ENCODE data around the gene DYNLT1. TPM values are rescaled to one million over a fixed set of nuclear protein-coding genes. Genes with fewer than 3 reads are reported as not detected.

Gene DYNLT1
- total RNA-seq, 1 experiment from 2014 or later = 105 TPM

DNA sequence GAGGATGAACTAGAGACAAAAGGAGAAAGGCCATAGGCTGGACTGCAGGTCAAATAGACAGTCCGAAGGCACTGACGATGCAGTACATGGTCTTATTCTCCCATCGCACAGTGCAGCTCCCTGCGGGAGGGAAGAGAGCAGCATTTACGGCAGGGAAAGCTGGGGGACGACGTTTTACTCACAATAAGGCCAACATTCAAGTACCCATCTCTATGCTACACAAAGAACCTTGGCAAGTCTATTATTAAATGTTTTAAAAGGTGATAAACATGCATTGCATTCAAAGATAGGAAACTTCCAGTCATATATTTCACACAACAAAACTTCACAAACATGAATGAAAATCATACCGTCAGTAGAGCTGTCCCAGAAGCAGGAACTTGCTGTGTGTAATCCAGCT, 7.8 kb downstream of the DYNLT1 start:
- Histone ChIP-seq H2AFZ (ENCODE audit: low read length) (no peak overlapping the region), H3K23ac (ENCODE audit: insufficient read length, low read depth, low read length) (no peak overlapping the region), H3K27me3 (ENCODE audit: insufficient read depth, low read length) (no peaks in the 10 kb centered on the region), H3K9ac (ENCODE audit: extremely low read depth, insufficient read length, low read length) (no peak overlapping the region), H2BK12ac (ENCODE audit: insufficient read length, low read depth, low read length) (no peak overlapping the region), H3K4me1 (ENCODE audit: insufficient read depth, low read length) (no peaks in the 10 kb centered on the region), H4K5ac (ENCODE audit: insufficient read length, low read depth, low read length) (no peak overlapping the region), H3K14ac (ENCODE audit: insufficient read depth, low read length) (no peak overlapping the region), H3K79me2 (ENCODE audit: insufficient read depth, low read length) (no peaks in the 10 kb centered on the region), H3K4ac (ENCODE audit: low read depth, low read length) (no peak overlapping the region), H4K8ac (replicated peaks; ENCODE audit: insufficient read length, low read depth, low read length) (no peak overlapping the region), H3K23me2 (ENCODE audit: insufficient read length, low read depth, low read length, poor library complexity, severe bottlenecking) (no peaks in the 10 kb centered on the region), H2BK5ac (ENCODE audit: insufficient read length, low read length) (no peak overlapping the region), H3K79me1 (ENCODE audit: insufficient read depth, low read depth, low read length, poor library complexity, severe bottlenecking) (no peaks in the 10 kb centered on the region), H3K4me2 (ENCODE audit: insufficient read depth, insufficient read length, low read length) (no peak overlapping the region), H2AK5ac (ENCODE audit: insufficient read length, low read length) (no peak overlapping the region), H2BK15ac (ENCODE audit: low read depth, low read length) (no peak overlapping the region), H3K18ac (ENCODE audit: insufficient read length, low read depth, low read length) (no peak overlapping the region), H2BK20ac (ENCODE audit: low read depth, low read length, poor library complexity, severe bottlenecking) (no peak overlapping the region), H4K20me1 (ENCODE audit: control insufficient read depth, insufficient read depth, insufficient read length) (no peaks in the 10 kb centered on the region), H3K9me3 (ENCODE audit: control insufficient read depth, low read depth, low read length) (no peaks in the 10 kb centered on the region), H4K91ac (ENCODE audit: insufficient read length, low read depth, low read length) (no peak overlapping the region), H3K27ac (ENCODE audit: insufficient read length, low read depth, low read length) (no peak overlapping the region), H2BK120ac (ENCODE audit: low read depth, low read length, poor library complexity, severe bottlenecking) (no peak overlapping the region), H3T11ph (ENCODE audit: low read length) (no peak overlapping the region), H3K56ac (ENCODE audit: insufficient read length, low read depth, low read length) (no peak overlapping the region)
- Mint-ChIP-seq H3K27ac (no peak overlapping the region), H3K4me3 (no peak overlapping the region), H3K36me3 (ENCODE audit: insufficient read depth in 1 of 3, low read depth in 3 of 3) (peaks cover 10 to 47% (median 33%) of the 10 kb centered on the region in 3 experiments; a peak in 6 of 7 replicates), H3K4me1 (peaks cover 9 to 11% of the 10 kb centered on the region in 2 experiments), H3K9me3 (no peaks in the 10 kb centered on the region), H3K27me3 (ENCODE audit: low read depth) (no peaks in the 10 kb centered on the region)
- no CpG with 5 or more reads among the region's 8 CpGs for WGBS (ENCODE audit: extremely low coverage, insufficient read length, low lambda C conversion rate)
- TF ChIP-seq CTCF (conservative IDR thresholded peaks at IDR 0.05) = no peak
- DNase-seq = no peak
